PC-9 (cell line): ENCODE results near the gene IVD. TPM values are rescaled to one million over a fixed set of nuclear protein-coding genes. Genes with fewer than 3 reads are reported as not detected.

Experiments used
- BruUV-seq: library from RNA; stranded (reverse); fragments of 400-500 nt; replicated peaks from 2 replicates; lab custom pipeline; 2021; lab: Mats Ljungman, UMichigan
- CTCF ChIA-PET: fragments of 300-600 bp; sonication (Branson Sonifier 250); formaldehyde crosslinking; loops from one replicate; lab custom pipeline; 2022; ENCODE audit warnings: antibody characterized with exemption; lab: Charles Lee
- POLR2A ChIA-PET: fragments of 300-600 bp; sonication (Branson Sonifier 250); formaldehyde crosslinking; loops from one replicate; lab custom pipeline; 2022; ENCODE audit warnings: antibody characterized with exemption; ENCODE audit not compliant: unreplicated experiment; lab: Charles Lee
- DNase-seq, 2 experiments: peaks; one replicate each; pipeline versions ENCODE4 v3.0.0 to v3.0.0-alpha.2; 2015 to 2022; ENCODE audit warnings: mixed read lengths in 1 of 2
- H2AFZ ChIP-seq: fragments of 200-600 bp; sonication (generic); 2 replicates; pipeline ENCODE4 v1.8.1; 2017; ENCODE audit warnings: antibody characterized with exemption
- H3F3A ChIP-seq: fragments of 200-600 bp; sonication (generic); 2 replicates; pipeline ENCODE4 v1.8.1; 2017; ENCODE audit warnings: antibody characterized with exemption, mild to moderate bottlenecking, low read depth; ENCODE audit not compliant: insufficient read depth
- H3K27ac ChIP-seq: fragments of 200-600 bp; sonication (generic); 2 replicates; pipeline ENCODE4 v1.6.1; 2016; ENCODE audit warnings: mixed run types
- H3K27me3 ChIP-seq: fragments of 200-600 bp; sonication (generic); 2 replicates; pipeline ENCODE4 v1.6.1; 2016; ENCODE audit warnings: low read depth, mixed run types; ENCODE audit not compliant: insufficient read depth
- H3K36me3 ChIP-seq: fragments of 200-600 bp; sonication (generic); 2 replicates; pipeline ENCODE4 v1.6.1; 2016; ENCODE audit warnings: low read depth, mixed run types
- H3K4me1 ChIP-seq: fragments of 200-600 bp; sonication (generic); replicated peaks from 2 replicates; pipeline ENCODE4 v1.6.1; 2016; ENCODE audit warnings: mixed run types; ENCODE audit not compliant: insufficient read depth
- H3K4me2 ChIP-seq: fragments of 200-600 bp; sonication (generic); 2 replicates; pipeline ENCODE4 v1.6.1; 2017; ENCODE audit warnings: mixed run types
- H3K4me3 ChIP-seq: fragments of 200-600 bp; sonication (generic); 2 replicates; pipeline ENCODE4 v1.6.1; 2016; ENCODE audit warnings: mixed run types
- H3K79me2 ChIP-seq: fragments of 200-600 bp; sonication (generic); 2 replicates; pipeline ENCODE4 v1.6.1; 2017; ENCODE audit warnings: low read depth, mixed run types
- H3K9me2 ChIP-seq: fragments of 200-600 bp; sonication (generic); 2 replicates; pipeline ENCODE4 v1.8.1; 2017; ENCODE audit warnings: mild to moderate bottlenecking; ENCODE audit not compliant: insufficient read depth
- H3K9me3 ChIP-seq: fragments of 200-600 bp; sonication (generic); 2 replicates; pipeline ENCODE4 v1.8.1; 2016; ENCODE audit warnings: low read depth; ENCODE audit not compliant: insufficient read depth
- H4K20me1 ChIP-seq: fragments of 200-600 bp; sonication (generic); 2 replicates; pipeline ENCODE4 v1.8.1; 2017; ENCODE audit not compliant: insufficient read depth
- CTCF ChIP-seq: fragments of 200-600 bp; sonication (generic); conservative IDR thresholded peaks from 2 replicates; pipeline ENCODE4 v1.6.1; 2017; ENCODE audit warnings: mixed run types, antibody characterized with exemption, mild to moderate bottlenecking, moderate library complexity
- EZH2 ChIP-seq: fragments of 200-600 bp; sonication (generic); IDR thresholded peaks from 2 replicates; pipeline ENCODE4 v1.8.0; 2017; ENCODE audit warnings: antibody characterized with exemption, low read depth
- intact Hi-C: fragments of 100-400 bp; cut with micrococcal nuclease; formaldehyde crosslinking; loops from one replicate; pipeline ENCODE4 v1.10.0; 2022; ENCODE audit not compliant: unreplicated experiment
- total RNA-seq: library from RNA; stranded (reverse); gene quantifications from 2 replicates; pipeline ENCODE4 v1.2.3, GENCODE V29; 2021

The IVD gene
- total RNA-seq, 1 experiment from 2014 or later, result 82.5 TPM

GRCh38 chr15:40410476-40410875 lies 4.9 kb downstream of the IVD start:
- TF ChIP-seq CTCF, result no peak
- no peak for TF ChIP-seq EZH2
- Histone ChIP-seq H3K79me2 (peaks cover 28% of the 10 kb centered on the region), H2AFZ (no peak overlapping the region), H3K9me2 (no peaks in the 10 kb centered on the region), H3K4me2 (no peak overlapping the region), H3K9me3 (no peaks in the 10 kb centered on the region), H4K20me1 (no peaks in the 10 kb centered on the region), H3K4me3 (no peak overlapping the region), H3K27ac (no peak overlapping the region), H3K27me3 (no peaks in the 10 kb centered on the region), H3K4me1 (peaks cover 11% of the 10 kb centered on the region), H3F3A (no peaks in the 10 kb centered on the region), H3K36me3 (peaks cover 12% of the 10 kb centered on the region; the same call in 1 of the 2 replicates)
- DNase-seq, result no peak
- intact Hi-C loops, result no loop called here
- ChIA-PET POLR2A (no interaction called here), CTCF (no interaction called here)
- BruUV-seq, result no TSS peak

- peaks cover 12% of the 10 kb centered on the region for H3K79me2 ChIP-seq
- H2AFZ ChIP-seq, result no peak overlapping the region
- no peaks in the 10 kb centered on the region for H3K9me2 ChIP-seq
- no peak overlapping the region for H3K4me3 ChIP-seq
- peaks cover 12% of the 10 kb centered on the region; the same call in 1 of the 2 replicates for H3K36me3 ChIP-seq
- intact Hi-C loops, result no loop called here
- DNase-seq, result no peak
- POLR2A ChIA-PET, result no interaction called here
- H3F3A ChIP-seq, result no peaks in the 10 kb centered on the region; the same call in 1 of the 2 replicates
- no peak overlapping the region for H3K4me2 ChIP-seq
- H3K27me3 ChIP-seq, result no peaks in the 10 kb centered on the region
- no peaks in the 10 kb centered on the region for H4K20me1 ChIP-seq
- no peaks in the 10 kb centered on the region for H3K9me3 ChIP-seq
- CTCF ChIA-PET, result no interaction called here
- TF ChIP-seq EZH2, result no peak
- TF ChIP-seq CTCF, result no peak
- H3K27ac ChIP-seq, result no peak overlapping the region
- peaks cover 2% of the 10 kb centered on the region; the same call in 1 of the 2 replicates for H3K4me1 ChIP-seq
- no TSS peak for BruUV-seq
These were observed 6.6 kb downstream of the IVD start for GRCh38 chr15:40412095-40412759.

GRCh38 chr15:40413036-40413435 lies 7.4 kb downstream of the IVD start:
- Histone ChIP-seq H3K4me2 (no peak overlapping the region), H2AFZ (no peak overlapping the region), H3K4me1 (no peaks in the 10 kb centered on the region), H4K20me1 (no peaks in the 10 kb centered on the region), H3K27ac (no peak overlapping the region), H3K9me2 (no peaks in the 10 kb centered on the region), H3F3A (no peaks in the 10 kb centered on the region; the same call in 1 of the 2 replicates), H3K9me3 (no peaks in the 10 kb centered on the region), H3K27me3 (no peaks in the 10 kb centered on the region), H3K4me3 (no peak overlapping the region), H3K79me2 (0 out of 2 replicates have a peak, but pooled peaks cover 4% of the 10 kb centered on the region), H3K36me3 (peaks cover 12% of the 10 kb centered on the region; the same call in 1 of the 2 replicates)
- ChIA-PET CTCF (no interaction called here), POLR2A (no interaction called here)
- no peak for DNase-seq
- intact Hi-C loops, result no loop called here
- TF ChIP-seq EZH2 (no peak), CTCF (no peak)
- BruUV-seq, result no TSS peak
